Hair follicle dermal papilla cell (primary cell): ENCODE measurements around the gene PRR23B. TPM values are rescaled to one million over a fixed set of nuclear protein-coding genes. Genes with fewer than 3 reads are reported as not detected.

Experiments
- total RNA-seq: library from RNA; depleted of rRNA; stranded (reverse); fragments of >200 nt; gene quantifications from 2 replicates; pipeline ENCODE4 v1.2.3, GENCODE V29; 2012

The PRR23B gene
- total RNA-seq, result not detected in 2 replicates

GRCh38 chr3:139020868-139021234 lies at the start of gene PRR23B:
Gene PRR23B, minus strand, starts transcription at chr3:139020926. Its CDS starts 265 bp downstream, at chr3:139020661.

GRCh38 chr3:139044366-139045210 lies 23.9 kb upstream of the PRR23B start, which contains the start of gene PRR23C:
Gene PRR23C, minus strand, starts transcription at chr3:139044892. Its CDS starts 272 bp downstream, at chr3:139044620.

GRCh38 chr3:139006051-139006716 lies 14.5 kb downstream of the PRR23B start, which contains the start of gene PRR23A:
Gene PRR23A, minus strand, starts transcription at chr3:139006268. Its CDS starts 0 bp downstream, at chr3:139006268.

Other genes starting within 250 kb of the PRR23B start
- 7.9 and 9.1 TPM in 2 replicates for gene PIK3CB, start 186.0 kb downstream of the PRR23B start, total RNA-seq
- gene FOXL2, start 73.8 kb downstream of the PRR23B start, total RNA-seq, result 6.8 and 8.3 TPM in 2 replicates
- 10.4 and 11.8 TPM in 2 replicates for gene FOXL2NB, start 73.7 kb downstream of the PRR23B start, total RNA-seq
- not detected in 2 replicates for gene PRR23A, start 14.7 kb downstream of the PRR23B start, total RNA-seq
- not detected in 2 replicates for gene PRR23C, start 24.0 kb upstream of the PRR23B start, total RNA-seq